HFFc6 (cell line): ENCODE measurements around the gene DNAAF8. TPM values are rescaled to one million over a fixed set of nuclear protein-coding genes. Genes with fewer than 3 reads are reported as not detected.

ENCODE experiments used
- DNase-seq: peaks from one replicate; pipeline ENCODE4 v3.0.0-alpha.2; 2018
- H3K27ac Mint-ChIP-seq: 2 replicates; pipeline ENCODE4 v1.8.0; 2020; ENCODE audit warnings: mild to moderate bottlenecking, mixed read lengths
- H3K27me3 Mint-ChIP-seq: 2 replicates; pipeline ENCODE4 v1.8.0; 2021; ENCODE audit warnings: mild to moderate bottlenecking, moderate library complexity, mixed read lengths; ENCODE audit not compliant: insufficient read depth
- H3K36me3 Mint-ChIP-seq: 2 replicates; pipeline ENCODE4 v1.8.0; 2021; ENCODE audit warnings: low read depth, mixed read lengths
- H3K4me1 Mint-ChIP-seq: 2 replicates; pipeline ENCODE4 v1.8.0; 2020; ENCODE audit warnings: low read depth, mixed read lengths
- H3K4me3 Mint-ChIP-seq: 2 replicates; pipeline ENCODE4 v1.8.0; 2020; ENCODE audit warnings: mild to moderate bottlenecking, moderate library complexity, mixed read lengths
- H3K9me3 Mint-ChIP-seq: 2 replicates; pipeline ENCODE4 v1.8.0; 2020; ENCODE audit warnings: mild to moderate bottlenecking, mixed read lengths
- total RNA-seq, 6 experiments: library from RNA; stranded (reverse); fragmentation: NEBNext Ultra II Directional; extraction: Animal tissue kit (Norgen Biotek cat#: 25700); gene quantifications; 2 replicates in 1 of 6; 3 replicates in 5 of 6; pipeline ENCODE4 v1.2.3, GENCODE V29; 2021
- TF ChIP-seq, protein P1 (sequence below): fragments of 200-600 bp; sonication (generic); IDR thresholded peaks from 2 replicates; pipeline ENCODE4 v1.5.0; 2021; ENCODE audit warnings: antibody characterized with exemption, mild to moderate bottlenecking

DNAAF8 gene
- total RNA-seq, 6 experiments from 2014 or later, result 1.1 to 2.8 (median 1.6) TPM

DNA sequence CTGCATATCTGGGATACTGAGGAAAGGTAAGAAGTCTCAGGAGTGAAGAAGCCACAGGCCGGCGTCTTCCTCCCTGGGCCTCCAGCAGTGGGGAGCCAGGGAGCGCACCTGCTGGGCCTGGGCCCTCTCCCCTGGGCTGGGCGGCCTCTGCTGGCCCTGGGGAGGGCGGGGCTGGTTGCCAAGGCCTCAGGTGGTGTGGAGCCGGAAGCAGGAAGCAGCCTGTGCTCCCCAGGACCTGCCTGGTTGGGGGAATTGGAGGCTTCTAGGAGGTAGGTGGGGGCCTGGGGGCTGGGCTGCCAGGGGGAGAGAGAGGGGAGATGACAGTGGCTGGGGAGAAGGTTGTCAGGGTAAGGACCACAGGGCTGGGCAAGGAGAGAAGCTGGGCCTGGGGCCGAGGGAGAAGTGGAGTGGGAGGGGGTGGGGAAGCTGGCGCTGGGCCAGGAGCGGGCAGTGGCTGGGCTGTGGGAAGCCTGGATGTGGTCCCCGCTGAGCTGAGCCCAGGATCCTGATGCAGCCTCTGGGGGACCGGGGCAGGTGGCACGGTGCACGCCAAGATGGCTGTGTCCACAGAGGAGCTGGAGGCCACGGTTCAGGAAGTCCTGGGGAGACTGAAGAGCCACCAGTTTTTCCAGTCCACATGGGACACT is 61.0 kb downstream of the DNAAF8 start, which contains the start of gene SMIM22:
SMIM22 (plus strand) TSS at position 189 of the 647 bp plus-strand sequence; CDS start at position 555, 366 bp downstream.
- TF ChIP-seq, protein P1, sequence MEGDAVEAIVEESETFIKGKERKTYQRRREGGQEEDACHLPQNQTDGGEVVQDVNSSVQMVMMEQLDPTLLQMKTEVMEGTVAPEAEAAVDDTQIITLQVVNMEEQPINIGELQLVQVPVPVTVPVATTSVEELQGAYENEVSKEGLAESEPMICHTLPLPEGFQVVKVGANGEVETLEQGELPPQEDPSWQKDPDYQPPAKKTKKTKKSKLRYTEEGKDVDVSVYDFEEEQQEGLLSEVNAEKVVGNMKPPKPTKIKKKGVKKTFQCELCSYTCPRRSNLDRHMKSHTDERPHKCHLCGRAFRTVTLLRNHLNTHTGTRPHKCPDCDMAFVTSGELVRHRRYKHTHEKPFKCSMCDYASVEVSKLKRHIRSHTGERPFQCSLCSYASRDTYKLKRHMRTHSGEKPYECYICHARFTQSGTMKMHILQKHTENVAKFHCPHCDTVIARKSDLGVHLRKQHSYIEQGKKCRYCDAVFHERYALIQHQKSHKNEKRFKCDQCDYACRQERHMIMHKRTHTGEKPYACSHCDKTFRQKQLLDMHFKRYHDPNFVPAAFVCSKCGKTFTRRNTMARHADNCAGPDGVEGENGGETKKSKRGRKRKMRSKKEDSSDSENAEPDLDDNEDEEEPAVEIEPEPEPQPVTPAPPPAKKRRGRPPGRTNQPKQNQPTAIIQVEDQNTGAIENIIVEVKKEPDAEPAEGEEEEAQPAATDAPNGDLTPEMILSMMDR, result no peak
- H3K9me3 Mint-ChIP-seq, result no peaks in the 10 kb centered on the region
- no peak within 1 kb of the TSS for H3K4me3 Mint-ChIP-seq
- H3K27me3 Mint-ChIP-seq, result no peaks in the 10 kb centered on the region
- no peaks in the 10 kb centered on the region for H3K4me1 Mint-ChIP-seq
- no peak within 1 kb of the TSS for H3K27ac Mint-ChIP-seq
- H3K36me3 Mint-ChIP-seq, result no peaks in the 10 kb centered on the region
- DNase-seq, result no peak

DNA sequence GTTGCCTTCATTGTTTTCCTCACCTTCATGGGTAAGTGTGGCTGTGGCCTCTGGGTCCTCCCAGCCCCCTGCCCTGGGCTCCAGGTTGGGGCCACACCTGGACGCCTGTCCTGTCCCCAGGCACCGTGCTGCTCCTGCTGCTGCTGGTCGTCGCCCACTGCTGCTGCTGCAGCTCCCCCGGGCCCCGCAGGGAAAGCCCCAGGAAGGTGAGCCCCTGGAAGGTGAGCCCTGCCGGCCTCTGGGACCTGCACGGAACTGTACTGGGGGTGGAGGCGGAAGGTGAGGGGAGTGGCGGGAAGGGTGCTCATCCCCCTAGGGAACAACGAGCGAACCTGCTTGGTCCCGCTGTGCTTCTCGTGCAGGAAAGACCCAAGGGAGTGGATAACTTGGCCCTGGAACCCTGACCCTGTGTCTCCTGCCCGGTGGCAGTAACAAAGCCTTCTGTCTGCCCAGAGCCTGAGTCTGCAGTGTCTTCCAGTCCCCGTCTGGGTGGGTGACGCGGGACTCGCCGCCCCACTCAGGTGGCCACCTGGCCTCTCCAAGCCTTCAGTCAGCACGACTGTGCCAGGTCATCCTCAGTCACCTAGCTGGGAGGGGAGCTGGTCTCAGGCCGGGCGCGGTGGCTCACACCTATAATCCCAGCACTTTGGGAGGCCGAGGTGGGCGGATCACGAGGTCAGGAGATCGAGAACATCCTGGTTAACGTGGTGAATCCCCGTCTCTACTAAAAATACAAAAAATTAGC is 61.7 kb downstream of the DNAAF8 start:
- Mint-ChIP-seq H3K4me1 (no peaks in the 10 kb centered on the region), H3K27me3 (no peaks in the 10 kb centered on the region), H3K4me3 (no peak overlapping the region), H3K36me3 (no peaks in the 10 kb centered on the region), H3K9me3 (no peaks in the 10 kb centered on the region), H3K27ac (no peak overlapping the region)
- TF ChIP-seq, protein P1, result no peak
- DNase-seq, result no peak

DNA sequence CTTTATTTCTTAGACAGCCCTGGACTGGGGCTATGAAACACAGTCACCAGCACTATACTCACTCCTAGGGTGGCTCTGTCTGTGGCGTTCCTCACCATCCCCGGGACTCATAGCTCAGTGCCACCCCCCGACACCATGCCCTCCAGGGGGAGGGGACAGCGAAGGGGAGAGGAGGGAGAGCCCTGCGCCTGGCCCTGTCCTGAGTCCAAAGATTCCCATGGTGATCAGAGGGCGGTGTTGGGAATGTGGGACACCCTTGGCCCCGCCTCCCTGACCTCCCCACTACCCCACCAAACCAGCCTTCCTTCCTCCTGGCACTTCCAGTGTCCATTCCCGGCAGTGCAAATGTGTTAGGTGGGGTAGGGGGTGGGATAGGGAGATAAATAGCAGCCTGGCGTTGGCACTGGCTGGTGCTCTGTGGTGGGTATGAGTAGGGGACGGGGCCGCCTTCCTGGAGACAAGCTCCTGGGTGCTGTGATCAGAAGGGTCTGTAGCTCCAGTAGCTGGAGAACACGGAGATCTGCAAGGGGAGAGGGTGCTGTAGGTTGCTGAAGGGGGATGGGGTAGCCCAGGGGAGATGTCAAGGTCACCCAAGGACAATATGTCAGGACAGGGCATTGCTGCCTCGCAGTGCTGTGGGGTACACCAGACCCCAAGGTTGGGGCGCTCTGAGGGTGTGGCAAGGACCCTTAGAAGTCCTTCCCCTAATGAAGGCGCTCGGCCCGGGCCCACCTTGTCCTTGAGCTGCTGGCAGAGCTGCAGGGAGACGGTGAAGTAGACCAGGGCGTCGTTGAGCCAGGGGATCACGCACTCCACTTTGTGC is 62.9 kb downstream of the DNAAF8 start:
- Mint-ChIP-seq H3K9me3 (no peaks in the 10 kb centered on the region), H3K4me3 (no peak overlapping the region), H3K27me3 (no peaks in the 10 kb centered on the region), H3K36me3 (no peaks in the 10 kb centered on the region), H3K4me1 (no peaks in the 10 kb centered on the region), H3K27ac (no peak overlapping the region)
- no peak for DNase-seq
- TF ChIP-seq, protein P1, result no peak

DNA sequence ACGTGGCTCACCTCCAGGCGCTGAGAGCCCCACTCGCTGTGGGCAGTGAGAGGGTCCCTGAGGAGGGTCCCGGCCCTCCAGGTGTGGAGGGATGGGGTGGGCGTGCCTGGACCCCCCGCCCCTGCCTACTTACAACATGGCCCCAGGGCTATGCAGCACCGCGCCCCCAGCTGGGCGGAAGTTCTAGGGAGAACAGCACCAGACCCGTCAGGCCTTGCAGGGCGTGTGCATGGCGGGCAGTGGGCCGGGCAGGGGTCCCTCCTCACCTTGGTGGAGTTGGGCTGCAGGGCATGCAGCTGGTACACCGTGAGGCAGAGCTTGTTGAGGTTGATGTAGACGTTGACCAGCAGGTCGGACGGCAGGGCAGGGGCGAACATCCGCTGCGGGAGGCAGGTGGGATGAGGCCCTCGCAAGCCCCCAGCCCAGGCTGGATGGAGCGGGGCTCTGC is 63.5 kb downstream of the DNAAF8 start:
- H3K9me3 Mint-ChIP-seq, result no peaks in the 10 kb centered on the region
- H3K27ac Mint-ChIP-seq, result no peak overlapping the region
- no peak overlapping the region for H3K4me3 Mint-ChIP-seq
- H3K4me1 Mint-ChIP-seq, result no peaks in the 10 kb centered on the region
- TF ChIP-seq, protein P1, result no peak
- no peaks in the 10 kb centered on the region for H3K27me3 Mint-ChIP-seq
- H3K36me3 Mint-ChIP-seq, result no peaks in the 10 kb centered on the region
- DNase-seq, result no peak

DNA sequence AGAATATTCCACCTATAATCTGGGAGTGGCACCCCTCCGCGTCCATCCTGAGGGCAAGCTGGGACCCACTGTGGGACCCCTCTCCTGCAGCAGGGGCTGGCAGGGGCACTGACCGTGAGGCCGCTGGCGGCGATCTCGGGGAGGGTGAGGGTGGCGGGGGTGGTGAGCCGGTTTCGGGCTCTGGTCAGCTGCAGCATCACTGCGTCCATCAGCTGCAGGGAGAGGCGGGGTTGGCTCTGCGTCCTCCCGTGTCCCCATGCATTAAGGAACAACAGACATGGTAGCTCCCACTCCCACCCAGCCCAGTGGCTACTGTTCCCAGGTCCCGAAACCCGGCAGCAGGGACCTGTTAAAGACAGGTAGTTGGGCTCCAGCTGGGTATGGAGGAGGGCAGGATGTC is 64.1 kb downstream of the DNAAF8 start:
- Mint-ChIP-seq H3K27me3 (no peaks in the 10 kb centered on the region), H3K4me3 (no peak overlapping the region), H3K36me3 (no peaks in the 10 kb centered on the region), H3K9me3 (no peaks in the 10 kb centered on the region), H3K4me1 (peaks cover 5% of the 10 kb centered on the region), H3K27ac (no peak overlapping the region)
- no peak for DNase-seq
- TF ChIP-seq, protein P1, result no peak

Other genes starting within 250 kb of the DNAAF8 start
- gene CDIP1, start 195.8 kb upstream of the DNAAF8 start, total RNA-seq, result 1 to 10 TPM; 5.0 to 8.3 (median 6.4) TPM
- gene C16orf96, start 178.2 kb upstream of the DNAAF8 start, total RNA-seq, result not detected
- gene UBALD1, start 119.6 kb upstream of the DNAAF8 start, total RNA-seq, result 10 to 100 TPM; 23.5 to 33.2 (median 27.9) TPM
- 10 to 100 TPM; 65.8 to 81.6 (median 69.1) TPM for gene MGRN1, start 109.7 kb upstream of the DNAAF8 start, total RNA-seq
- 10 to 100 TPM; 33.2 to 41.8 (median 34.3) TPM for gene NUDT16L1, start 41.0 kb upstream of the DNAAF8 start, total RNA-seq
- 10 to 100 TPM; 16.7 to 23.1 (median 19.7) TPM for gene ANKS3, start 266 bp upstream of the DNAAF8 start, total RNA-seq
- 10 to 100 TPM in 4 of 6 experiments, 1 to 10 TPM in 2; 8.9 to 13.4 (median 10.4) TPM for gene ZNF500, start 32.6 kb downstream of the DNAAF8 start, total RNA-seq
- gene SEPTIN12, start 53.8 kb downstream of the DNAAF8 start, total RNA-seq, result not detected
- gene SMIM22, start 60.8 kb downstream of the DNAAF8 start, total RNA-seq, result not detected
- gene ROGDI, start 68.1 kb downstream of the DNAAF8 start, total RNA-seq, result 10 to 100 TPM; 16.8 to 20.1 (median 18.5) TPM
- 10 to 100 TPM; 77.6 to 89.4 (median 81.8) TPM for gene GLYR1, start 112.8 kb downstream of the DNAAF8 start, total RNA-seq
- 10 to 100 TPM; 21.3 to 24.8 (median 22.0) TPM for gene UBN1, start 112.9 kb downstream of the DNAAF8 start, total RNA-seq
- under 1 TPM in 3 of 6 experiments, not detected in 3; 0.02 to 0.06 (median 0.05) TPM for gene PPL, start 202.6 kb downstream of the DNAAF8 start, total RNA-seq
- not detected for gene SEC14L5, start 223.8 kb downstream of the DNAAF8 start, total RNA-seq